Mucosa of rectum (tissue), 2 donors: ENCODE measurements around the gene PPP1R3E.
"Not testable (repeated sequence)": the region's sequence is repeated elsewhere in the genome, so short reads cannot be mapped to it uniquely, and the experiment has no call there.

ENCODE experiments used
- H3K27ac ChIP-seq, 2 donors: one replicate each; pipeline ENCODE4 v1.7.0; 2013; ENCODE audit warnings: inconsistent platforms in 2 of 2, low read depth in 2 of 2, low read length in 2 of 2
- H3K27me3 ChIP-seq, 2 donors: one replicate each; pipeline ENCODE4 v1.7.0; 2013; ENCODE audit warnings: low read length in 2 of 2; ENCODE audit not compliant: control insufficient read depth in 2 of 2, insufficient read depth in 2 of 2
- H3K36me3 ChIP-seq, 2 donors: one replicate each; pipeline ENCODE4 v1.7.0; 2013; ENCODE audit warnings: low read length in 2 of 2; ENCODE audit not compliant: control insufficient read depth in 2 of 2, insufficient read depth in 2 of 2
- H3K4me1 ChIP-seq, 2 donors: one replicate each; pipeline ENCODE4 v1.7.0; 2013; ENCODE audit warnings: low read length in 2 of 2, mild to moderate bottlenecking in 1 of 2; ENCODE audit not compliant: control insufficient read depth in 2 of 2, insufficient read depth in 2 of 2
- H3K4me3 ChIP-seq, 2 donors: one replicate each; pipeline ENCODE4 v1.7.0; 2013; ENCODE audit warnings: low read length in 2 of 2
- H3K9ac ChIP-seq, 2 donors: one replicate each; pipeline ENCODE4 v1.7.0; 2013; ENCODE audit warnings: low read length in 2 of 2, low read depth in 1 of 2, mild to moderate bottlenecking in 1 of 2
- H3K9me3 ChIP-seq, 2 donors: one replicate each; pipeline ENCODE4 v1.7.0; 2013; ENCODE audit warnings: low read length in 2 of 2; ENCODE audit not compliant: control insufficient read depth in 2 of 2
- donor health status: healthy.
- donor health status: Normal muscosa, but diverticular disease.

Gene PPP1R3E

GRCh38 chr14:23339506-23340268, 37.0 kb upstream of the PPP1R3E start:
- H3K4me3 ChIP-seq = no peak overlapping the region
- no peak overlapping the region for H3K27ac ChIP-seq

DNA sequence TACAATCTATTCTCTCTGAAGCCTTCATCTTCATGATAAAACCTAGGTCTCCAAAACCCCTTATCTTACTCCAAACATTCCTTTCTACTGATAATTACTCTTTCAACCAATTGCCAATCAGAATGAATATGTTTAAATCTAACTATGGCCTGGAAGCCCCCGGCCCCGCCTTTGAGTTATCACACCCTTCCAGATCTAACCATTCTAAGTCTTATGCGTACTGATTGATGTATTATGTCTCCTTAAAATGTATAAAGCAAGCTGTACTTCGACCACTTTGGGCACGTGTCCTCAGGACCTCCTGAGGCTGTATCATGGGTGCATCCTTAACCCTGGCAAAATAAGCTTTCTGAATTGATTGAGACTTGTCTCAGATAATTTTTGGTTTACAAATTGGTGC, 33.0 kb upstream of the PPP1R3E start:
- no peak overlapping the region for H3K27ac ChIP-seq
- H3K4me3 ChIP-seq = no peak overlapping the region
- H3K9ac ChIP-seq = no peak overlapping the region
- H3K9me3 ChIP-seq = no peaks in the 10 kb centered on the region
- H3K4me1 ChIP-seq = no peaks in the 10 kb centered on the region
- H3K27me3 ChIP-seq = no peaks in the 10 kb centered on the region
- H3K36me3 ChIP-seq = no peaks in the 10 kb centered on the region

More at GRCh38 chr14:23339506-23340268, 37.0 kb upstream of the PPP1R3E start:
- no peaks in the 10 kb centered on the region for H3K4me1 ChIP-seq
- no peaks in the 10 kb centered on the region for H3K27me3 ChIP-seq
- H3K9me3 ChIP-seq = no peaks in the 10 kb centered on the region
- H3K36me3 ChIP-seq = no peaks in the 10 kb centered on the region
- H3K9ac ChIP-seq = no peak overlapping the region

- Histone ChIP-seq H3K27me3 (no peaks in the 10 kb centered on the region), H3K9me3 (no peaks in the 10 kb centered on the region), H3K36me3 (peaks cover 16 to 20% of the 10 kb centered on the region in 2 donors), H3K4me3 (no peak overlapping the region), H3K9ac (no peak overlapping the region), H3K4me1 (no peaks in the 10 kb centered on the region), H3K27ac (no peak overlapping the region)
Measured at GRCh38 chr14:23327947-23328744, 25.5 kb upstream of the PPP1R3E start.

- peaks cover 16 to 21% of the 10 kb centered on the region in 2 donors for H3K36me3 ChIP-seq
- H3K4me3 ChIP-seq = no peak overlapping the region
- H3K9me3 ChIP-seq = no peaks in the 10 kb centered on the region
- H3K27ac ChIP-seq = no peak overlapping the region
- H3K9ac ChIP-seq = no peak overlapping the region
- H3K27me3 ChIP-seq = no peaks in the 10 kb centered on the region
- peaks cover 8 to 10% of the 10 kb centered on the region in 2 donors for H3K4me1 ChIP-seq
Measured at GRCh38 chr14:23326491-23327332, 24.1 kb upstream of the PPP1R3E start.

GRCh38 chr14:23325746-23326145, 23.1 kb upstream of the PPP1R3E start:
- H3K27ac ChIP-seq, H3K9me3 ChIP-seq, H3K4me3 ChIP-seq, H3K27me3 ChIP-seq, H3K9ac ChIP-seq: not testable (repeated sequence)
- peaks cover 16 to 21% of the 10 kb centered on the region in 2 donors for H3K36me3 ChIP-seq
- peaks cover 8 to 10% of the 10 kb centered on the region in 2 donors for H3K4me1 ChIP-seq

GRCh38 chr14:23324993-23325392, 22.3 kb upstream of the PPP1R3E start:
- H3K27me3 ChIP-seq = no peaks in the 10 kb centered on the region
- H3K4me1 ChIP-seq = peaks cover 13 to 16% of the 10 kb centered on the region in 2 donors
- no peak overlapping the region for H3K4me3 ChIP-seq
- no peaks in the 10 kb centered on the region for H3K9me3 ChIP-seq
- no peak overlapping the region for H3K27ac ChIP-seq
- H3K9ac ChIP-seq = no peak overlapping the region
- peaks cover 16 to 22% of the 10 kb centered on the region in 2 donors for H3K36me3 ChIP-seq

DNA sequence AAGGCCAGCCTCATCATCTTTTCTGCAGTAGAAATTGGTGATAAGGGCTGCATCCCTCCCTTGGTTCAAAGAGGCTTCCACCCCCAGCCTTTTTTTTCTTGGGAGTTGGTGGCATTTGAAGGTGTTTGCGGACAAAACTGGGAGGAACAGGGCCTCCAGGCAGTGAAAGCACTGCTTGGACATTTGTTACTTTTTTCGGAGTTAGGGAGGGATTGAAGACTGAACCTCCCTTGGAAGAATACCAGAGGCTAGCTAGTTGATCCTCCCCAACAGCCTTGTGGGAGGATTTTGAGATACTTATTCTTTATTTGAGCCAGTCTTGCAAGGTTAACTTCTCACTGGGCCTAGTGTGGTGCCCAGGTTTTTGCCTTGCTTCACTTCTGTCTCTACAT, 21.8 kb upstream of the PPP1R3E start:
- Histone ChIP-seq H3K9me3 (no peaks in the 10 kb centered on the region), H3K4me3 (no peak overlapping the region), H3K9ac (no peak overlapping the region), H3K27me3 (no peaks in the 10 kb centered on the region), H3K4me1 (peaks cover 13 to 16% of the 10 kb centered on the region in 2 donors), H3K27ac (no peak overlapping the region), H3K36me3 (peaks cover 16 to 24% of the 10 kb centered on the region in 2 donors)

GRCh38 chr14:23323838-23324454, 21.3 kb upstream of the PPP1R3E start:
- peaks cover 16 to 24% of the 10 kb centered on the region in 2 donors for H3K36me3 ChIP-seq
- no peak overlapping the region for H3K27ac ChIP-seq
- H3K9ac ChIP-seq = no peak overlapping the region
- peaks cover 13 to 16% of the 10 kb centered on the region in 2 donors for H3K4me1 ChIP-seq
- H3K4me3 ChIP-seq = no peak overlapping the region
- no peaks in the 10 kb centered on the region for H3K27me3 ChIP-seq
- no peaks in the 10 kb centered on the region for H3K9me3 ChIP-seq

DNA sequence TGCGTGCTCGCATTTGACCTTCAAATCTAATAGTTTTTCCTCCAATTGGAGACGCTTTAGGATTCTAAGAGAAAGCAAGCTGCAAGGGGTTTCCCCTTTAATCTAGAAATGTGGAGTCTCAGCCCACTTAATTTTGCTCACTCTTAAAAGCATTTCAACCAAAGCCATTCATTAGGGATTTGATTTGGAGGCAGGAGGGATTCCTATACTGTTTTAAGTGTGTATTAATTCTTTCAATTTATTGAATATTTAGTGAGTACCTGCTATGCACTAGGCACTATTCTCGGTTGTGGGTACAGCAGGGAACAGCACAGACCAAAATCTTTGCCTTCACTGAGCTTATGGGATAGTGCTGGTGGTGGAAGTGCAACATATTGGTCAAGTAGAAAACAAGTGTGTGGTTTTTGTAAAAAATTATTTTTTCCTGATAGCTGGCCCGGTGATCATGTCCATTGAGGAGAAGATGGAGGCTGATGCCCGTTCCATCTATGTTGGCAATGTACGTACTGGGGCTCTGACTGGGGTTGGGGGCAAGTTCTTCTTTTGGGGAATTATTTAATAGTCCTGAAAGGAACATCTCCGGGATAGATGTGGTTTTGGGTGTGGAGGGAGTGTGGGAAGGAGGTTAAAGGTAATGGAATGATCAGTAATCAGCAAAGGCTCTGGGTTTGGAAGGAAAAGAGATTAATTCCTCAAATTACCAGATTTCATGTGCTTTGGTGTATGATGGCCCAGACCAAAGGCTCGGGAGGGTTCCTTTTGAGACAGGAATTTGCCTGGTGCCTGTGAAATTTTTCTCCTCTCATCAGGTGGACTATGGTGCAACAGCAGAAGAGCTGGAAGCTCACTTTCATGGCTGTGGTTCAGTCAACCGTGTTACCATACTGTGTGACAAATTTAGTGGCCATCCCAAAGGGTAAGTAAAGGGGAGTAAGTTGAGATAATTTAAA, 20.2 kb upstream of the PPP1R3E start:
- Histone ChIP-seq H3K4me1 (peaks cover 13 to 16% of the 10 kb centered on the region in 2 donors), H3K9ac (peak overlapping the region; percentile 89 to 91), H3K36me3 (peaks cover 16 to 24% of the 10 kb centered on the region in 2 donors), H3K9me3 (no peaks in the 10 kb centered on the region), H3K4me3 (peak overlapping the region; percentile 93 to 94), H3K27ac (peak overlapping the region in 1 of 2 donors; percentile 88), H3K27me3 (no peaks in the 10 kb centered on the region)
